Measurements from ENCODE around the gene PSMA4.
A peak's percentile ranks its signal among the peaks of the same experiment; 100 is the strongest.
"Not testable (repeated sequence)": the region's sequence is repeated elsewhere in the genome, so short reads cannot be mapped to it uniquely, and the experiment has no call there.

PSMA4 gene

GRCh38 chr15:78552597-78552996, 12.4 kb downstream of the PSMA4 start:
- no peak for DNase-seq

- not testable (repeated sequence) for DNase-seq
Measured at GRCh38 chr15:78560201-78560600, 20.0 kb downstream of the PSMA4 start.

- no peak for DNase-seq
Measured at GRCh38 chr15:78561490-78561889, 21.2 kb downstream of the PSMA4 start.

GRCh38 chr15:78563092-78563491, 22.8 kb downstream of the PSMA4 start:
- DNase-seq = no peak

- DNase-seq = no peak
Measured at GRCh38 chr15:78564743-78565096, 24.5 kb downstream of the PSMA4 start.

GRCh38 chr15:78565097-78565950, 25.1 kb downstream of the PSMA4 start, which contains the start of gene CHRNA5:
TSS of gene CHRNA5 (plus strand) at chr15:78565520. CDS start at chr15:78565720, 200 bp downstream.
- peak; percentile 77 for DNase-seq

GRCh38 chr15:78565951-78566774, 25.9 kb downstream of the PSMA4 start:
- DNase-seq = peak; percentile 6

GRCh38 chr15:78567531-78567930, 27.3 kb downstream of the PSMA4 start:
- no peak for DNase-seq

GRCh38 chr15:78570710-78571109, 30.5 kb downstream of the PSMA4 start:
- no peak for DNase-seq

GRCh38 chr15:78571382-78571781, 31.1 kb downstream of the PSMA4 start:
- DNase-seq = no peak

GRCh38 chr15:78573416-78573815, 33.2 kb downstream of the PSMA4 start:
- DNase-seq = no peak

- no peak for DNase-seq
Measured at GRCh38 chr15:78574944-78575343, 34.7 kb downstream of the PSMA4 start.

- no peak for DNase-seq
Measured at GRCh38 chr15:78597583-78597982, 57.3 kb downstream of the PSMA4 start.

- no peak for DNase-seq
Measured at GRCh38 chr15:78598348-78598747, 58.1 kb downstream of the PSMA4 start.

- no peak for DNase-seq
Measured at GRCh38 chr15:78599189-78599588, 58.9 kb downstream of the PSMA4 start.
